CD4-positive, alpha-beta T cell treated with Interleukin-17A for 1 hour (primary cell): Measurements from ENCODE around the gene VANGL1.
A peak's percentile ranks its signal among the peaks of the same experiment; 100 is the strongest.

ENCODE experiments used
- DNase-seq: peaks from one replicate; pipeline ENCODE4 v3.0.0-alpha.2; 2020

VANGL1 gene

DNA sequence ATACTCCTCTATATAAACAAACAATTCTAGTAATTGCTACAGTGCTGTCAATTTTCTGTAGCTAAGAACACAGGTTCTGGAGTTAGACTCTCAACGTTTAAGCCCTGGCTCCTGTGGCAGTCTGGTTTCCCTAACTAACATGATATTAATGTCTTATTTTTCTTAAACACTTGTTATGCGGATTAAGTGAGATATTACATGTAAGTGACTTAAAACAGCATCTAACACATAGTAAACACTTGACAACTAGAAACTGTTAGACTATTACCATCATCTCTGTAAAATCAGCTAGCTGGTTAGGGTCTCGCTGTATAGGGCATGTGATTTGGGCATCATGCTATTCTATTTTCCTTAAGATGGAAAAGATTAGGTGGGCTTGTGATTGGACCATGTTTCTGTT, 2.3 kb downstream of the VANGL1 start:
- no peak for DNase-seq

DNA sequence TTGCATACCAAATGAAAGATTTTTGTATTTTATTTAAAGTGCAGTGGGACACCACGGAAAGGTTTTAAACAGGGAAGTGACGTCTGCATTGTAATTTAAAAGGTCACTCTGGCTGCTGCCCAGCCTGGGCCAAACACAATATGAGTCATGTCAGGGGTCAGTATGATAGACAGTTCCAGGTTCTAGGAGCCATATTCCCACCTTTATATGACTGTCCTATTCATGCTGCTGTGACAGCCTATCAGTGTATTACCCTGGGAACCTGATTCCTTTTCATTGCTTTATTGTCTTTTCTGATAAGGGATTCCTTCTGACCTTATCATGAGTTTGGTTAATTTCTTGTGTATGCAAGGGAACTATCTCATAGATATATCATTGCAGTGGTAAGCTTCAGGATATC, 5.3 kb downstream of the VANGL1 start:
- DNase-seq, result no peak

- DNase-seq, result peak; percentile 16
These were observed 5.7 kb downstream of the VANGL1 start for GRCh38 chr1:115647507-115647906.

- DNase-seq, result no peak
These were observed 6.3 kb downstream of the VANGL1 start for GRCh38 chr1:115647919-115648650.

DNA sequence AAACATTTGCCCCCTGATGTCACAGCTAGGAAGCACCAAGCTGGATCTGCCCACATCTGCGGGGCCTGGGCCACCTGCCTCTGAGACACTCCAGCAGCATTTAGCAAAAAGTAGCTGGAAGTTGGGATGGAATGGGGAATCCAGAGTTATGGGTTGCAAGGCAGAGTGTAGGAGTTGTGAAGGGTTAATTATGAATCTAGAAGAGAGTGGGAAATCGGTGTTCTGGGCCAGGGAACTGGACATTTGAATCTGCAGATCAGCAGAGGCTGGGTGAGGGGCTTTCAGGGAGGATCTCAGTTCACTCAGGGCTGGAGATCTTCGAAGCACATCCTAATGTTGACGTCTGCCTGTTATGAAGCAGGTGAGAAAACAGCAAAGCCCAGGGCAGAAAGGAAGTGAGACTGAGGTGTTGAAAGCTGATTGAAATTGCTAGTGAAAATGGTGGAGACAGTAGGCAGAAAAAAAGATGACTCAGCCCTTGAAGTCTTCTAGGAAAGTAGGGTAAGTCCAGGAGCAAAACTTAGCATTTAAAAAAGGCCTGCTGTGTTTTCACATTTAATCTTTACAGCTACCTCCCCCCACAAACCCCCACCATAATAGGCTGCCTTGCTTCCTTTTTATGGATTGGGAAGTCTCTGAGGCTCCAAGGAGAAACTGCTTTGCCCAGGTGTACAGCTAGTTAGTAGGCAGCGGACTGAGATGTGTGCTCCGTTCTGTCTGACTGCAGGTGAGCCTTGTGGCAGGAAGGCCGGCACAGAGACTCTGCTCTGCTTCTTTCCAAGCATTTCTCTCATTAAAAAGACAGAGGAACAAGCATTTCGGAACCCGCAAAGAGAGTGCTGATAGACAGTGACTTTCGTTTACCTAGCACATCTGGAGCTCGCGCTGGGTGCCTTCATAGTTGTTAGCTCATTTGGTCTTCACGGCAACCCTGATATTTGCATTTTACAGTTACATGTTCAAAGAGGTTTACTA, 7.2 kb downstream of the VANGL1 start:
- peak; percentile 26 for DNase-seq

DNA sequence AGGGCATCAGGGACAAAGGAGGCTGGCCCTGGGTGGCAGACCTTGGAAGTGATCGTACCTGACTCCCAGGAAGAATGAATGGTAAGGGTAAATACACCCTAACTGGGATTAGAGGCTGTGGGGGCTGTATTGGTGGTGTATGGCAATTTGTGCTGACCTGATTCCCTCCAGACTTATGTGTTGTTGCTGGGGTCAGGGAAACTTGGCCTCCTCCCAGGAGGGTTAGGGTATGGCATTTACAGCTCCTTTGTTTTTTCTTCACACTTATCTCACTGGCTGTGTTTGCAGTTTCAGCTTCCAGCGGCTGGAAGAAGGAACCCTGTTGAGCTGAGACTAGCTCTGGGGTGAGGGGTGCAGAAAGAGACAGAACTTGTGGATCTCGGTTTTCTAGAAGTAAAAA, 8.2 kb downstream of the VANGL1 start:
- no peak for DNase-seq

DNA sequence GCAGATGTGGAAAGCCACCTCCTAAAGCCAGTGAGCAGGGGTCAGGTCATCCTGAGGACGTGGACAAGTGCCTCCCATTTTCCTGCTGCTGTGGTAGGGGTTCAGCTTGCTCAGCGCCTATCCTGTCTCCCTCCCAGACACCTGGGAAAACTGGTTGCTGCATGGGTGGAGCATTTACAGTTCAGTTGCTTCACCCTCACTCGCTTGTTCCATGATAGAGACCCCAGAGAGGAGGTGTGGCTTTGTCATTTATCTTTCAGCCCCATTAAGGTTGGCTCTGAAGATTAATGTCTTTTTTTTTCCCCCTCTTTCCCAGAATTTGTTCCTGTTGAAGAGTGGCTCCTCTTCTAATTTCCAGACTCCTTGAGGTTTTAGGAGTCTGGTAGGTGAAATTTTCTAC, 9.2 kb downstream of the VANGL1 start:
- no peak for DNase-seq

DNA sequence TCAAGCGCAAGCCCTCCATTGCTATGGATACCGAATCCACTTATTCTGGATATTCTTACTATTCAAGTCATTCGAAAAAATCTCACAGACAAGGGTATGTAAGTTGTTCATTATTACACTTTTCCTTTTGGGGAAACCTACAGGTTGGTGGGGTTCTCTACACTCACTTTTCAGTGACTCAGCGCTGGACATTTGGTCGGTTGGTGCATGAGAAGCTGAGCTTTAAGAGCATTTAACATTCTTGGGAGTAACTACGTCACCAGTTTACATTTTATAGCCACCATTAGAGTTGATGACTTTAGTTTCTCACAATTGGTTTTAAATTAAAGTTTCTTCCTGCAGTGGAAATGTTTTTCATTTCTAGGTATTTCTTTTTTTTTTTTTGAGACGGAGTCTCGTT, 9.6 kb downstream of the VANGL1 start:
- no peak for DNase-seq

- DNase-seq, result no peak
These were observed 10.5 kb downstream of the VANGL1 start for GRCh38 chr1:115652236-115652788.

DNA sequence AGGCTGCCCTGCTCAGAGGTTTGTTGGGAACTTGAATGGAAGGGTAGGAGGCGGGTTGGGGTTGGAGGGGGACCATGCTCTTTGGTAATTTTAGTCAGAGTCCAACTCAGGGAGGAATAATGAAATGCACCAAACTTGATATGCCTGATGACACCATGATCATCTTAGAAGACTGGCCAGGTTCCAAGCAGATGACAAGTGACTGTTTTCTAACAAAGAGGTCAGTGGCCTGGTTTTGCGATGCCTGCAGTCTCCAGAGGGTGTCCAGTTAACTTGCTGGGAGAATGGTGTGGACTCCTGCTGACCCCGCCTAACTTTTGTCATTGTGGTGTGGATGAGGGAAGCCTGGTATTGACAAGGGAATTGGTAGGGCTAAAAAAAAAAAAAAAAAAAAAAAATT, 12.4 kb downstream of the VANGL1 start:
- DNase-seq, result no peak

DNA sequence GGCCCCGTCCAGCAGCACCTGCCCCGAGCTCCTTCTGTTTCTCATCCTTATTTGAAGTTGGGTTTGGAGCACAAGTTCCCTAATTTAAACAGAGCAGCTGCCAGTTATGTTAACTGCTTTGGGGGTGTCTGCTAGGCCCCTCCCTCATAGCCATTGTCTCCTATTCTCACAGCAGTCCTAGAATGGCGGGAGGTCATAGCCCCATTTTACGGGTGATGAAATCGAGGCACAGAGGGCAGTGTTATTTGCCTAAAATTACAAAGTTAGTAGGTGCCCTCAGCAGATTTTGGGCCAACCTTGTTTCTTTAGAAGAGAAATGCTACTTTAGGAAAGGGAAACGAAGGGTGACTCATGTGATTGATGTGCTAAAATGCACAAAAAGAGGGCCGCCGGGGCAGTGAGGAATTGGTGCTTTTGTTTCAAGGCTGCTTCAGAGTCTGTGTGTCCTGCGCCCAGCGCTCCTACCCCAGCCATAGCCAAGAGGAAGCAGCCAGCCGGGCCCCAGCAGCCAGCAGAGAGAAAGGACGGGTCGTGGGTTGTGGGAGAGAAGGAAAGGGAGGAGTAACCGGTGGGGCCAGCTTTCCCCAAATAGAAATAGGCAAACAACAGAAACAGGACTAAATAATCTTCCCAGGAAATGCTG, 13.0 kb downstream of the VANGL1 start:
- no peak for DNase-seq

- no peak for DNase-seq
These were observed 13.5 kb downstream of the VANGL1 start for GRCh38 chr1:115655306-115655663.

DNA sequence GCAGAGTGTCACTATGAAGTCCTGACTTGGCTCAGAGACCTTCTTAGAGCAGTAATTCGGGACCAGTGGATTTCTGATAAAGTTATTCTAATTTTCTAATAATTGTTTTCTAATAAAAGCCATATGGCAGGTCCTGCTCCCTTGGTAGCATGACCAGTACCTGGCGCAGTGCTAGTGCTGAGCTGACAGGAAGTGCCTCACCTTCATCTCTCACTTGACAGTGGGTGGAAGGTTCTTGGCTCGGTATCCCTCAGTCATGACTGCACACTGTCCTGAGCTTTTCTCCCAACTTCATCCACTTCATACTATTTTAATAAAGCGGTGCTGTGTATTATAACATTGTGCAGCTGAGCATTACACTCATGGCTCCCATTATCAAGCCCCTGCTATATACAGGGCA, 14.1 kb downstream of the VANGL1 start:
- no peak for DNase-seq

GRCh38 chr1:115656461-115657077, 14.8 kb downstream of the VANGL1 start:
- DNase-seq, result no peak

GRCh38 chr1:115658646-115659045, 16.9 kb downstream of the VANGL1 start:
- no peak for DNase-seq

DNA sequence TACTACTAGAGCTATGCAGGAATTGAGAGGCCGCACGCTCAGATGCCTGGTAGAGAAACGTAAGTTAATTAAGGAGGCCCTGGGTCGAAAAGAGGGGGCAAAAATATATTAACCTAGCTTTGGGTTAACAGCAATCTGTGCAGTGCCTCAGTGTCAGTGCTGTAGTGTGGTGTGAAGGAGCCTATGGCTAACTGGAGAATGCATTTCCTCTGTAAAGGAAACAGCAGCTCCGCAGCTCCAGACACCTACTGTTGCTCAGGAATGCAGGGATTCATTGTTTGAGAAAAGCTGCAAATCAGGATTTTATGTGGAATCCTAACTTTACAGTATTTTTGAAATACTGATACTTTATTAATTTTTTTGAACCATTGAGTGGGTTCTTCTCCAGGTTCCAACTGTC, 18.4 kb downstream of the VANGL1 start:
- DNase-seq, result no peak

- DNase-seq, result no peak
These were observed 19.4 kb downstream of the VANGL1 start for GRCh38 chr1:115661157-115661556.

DNA sequence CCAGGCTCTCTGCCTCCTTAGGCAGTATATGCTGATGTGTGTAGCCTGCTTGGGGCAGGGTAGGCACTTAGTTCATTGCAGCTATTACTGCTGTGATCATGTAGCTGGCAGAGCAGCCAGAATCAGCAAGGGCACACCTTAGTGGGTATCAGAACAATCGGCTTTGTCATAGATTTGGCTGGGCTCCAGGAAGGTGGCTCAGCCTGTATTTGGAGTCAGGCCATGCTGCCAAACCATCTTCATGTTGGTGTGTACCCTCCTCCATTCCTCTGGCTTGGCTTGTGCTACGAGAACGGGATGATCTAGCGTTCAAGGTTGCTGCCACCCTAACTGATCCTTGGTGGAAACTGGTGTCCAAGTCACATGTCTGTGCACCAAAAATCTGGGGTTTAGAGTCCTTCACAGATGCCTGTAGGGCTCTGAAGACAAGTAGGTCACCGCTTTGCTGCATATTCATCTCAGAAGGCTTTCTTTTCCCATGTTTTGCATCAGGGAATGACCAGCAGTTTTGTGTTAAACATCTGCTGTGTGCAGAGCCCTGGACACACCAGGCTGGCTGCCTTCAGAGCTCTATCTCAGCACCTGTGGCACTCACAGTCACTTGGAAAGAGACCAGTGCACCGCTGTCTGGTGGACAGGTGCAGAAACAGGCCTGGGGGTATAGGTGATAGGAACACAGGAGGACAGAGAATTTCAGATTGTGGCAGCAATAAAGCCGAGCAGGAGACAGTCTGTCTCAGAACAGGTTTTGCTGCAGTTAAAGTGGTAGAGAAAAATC, 23.7 kb downstream of the VANGL1 start:
- DNase-seq, result no peak

GRCh38 chr1:115666206-115666605, 24.4 kb downstream of the VANGL1 start:
- no peak for DNase-seq

DNA sequence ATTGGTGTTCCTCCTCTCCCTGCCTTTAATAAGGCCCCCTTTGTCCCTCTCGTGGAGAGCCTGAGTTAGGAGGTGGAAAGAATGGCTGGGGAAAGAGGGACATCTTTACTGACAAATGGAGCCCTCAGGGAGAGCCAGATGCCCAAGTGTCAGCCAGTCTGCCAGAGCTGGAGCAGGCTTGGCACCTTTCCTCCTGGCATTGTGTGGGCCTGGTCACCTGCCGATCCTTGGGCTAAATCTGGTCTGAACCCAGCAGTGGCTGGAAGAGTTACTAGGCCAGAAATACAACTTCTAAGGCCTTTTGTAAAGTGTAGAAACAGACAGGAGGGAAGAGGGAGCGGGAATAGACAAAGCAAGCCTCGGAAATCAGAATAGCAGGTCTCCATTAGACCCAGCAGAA, 24.9 kb downstream of the VANGL1 start:
- DNase-seq, result no peak

DNA sequence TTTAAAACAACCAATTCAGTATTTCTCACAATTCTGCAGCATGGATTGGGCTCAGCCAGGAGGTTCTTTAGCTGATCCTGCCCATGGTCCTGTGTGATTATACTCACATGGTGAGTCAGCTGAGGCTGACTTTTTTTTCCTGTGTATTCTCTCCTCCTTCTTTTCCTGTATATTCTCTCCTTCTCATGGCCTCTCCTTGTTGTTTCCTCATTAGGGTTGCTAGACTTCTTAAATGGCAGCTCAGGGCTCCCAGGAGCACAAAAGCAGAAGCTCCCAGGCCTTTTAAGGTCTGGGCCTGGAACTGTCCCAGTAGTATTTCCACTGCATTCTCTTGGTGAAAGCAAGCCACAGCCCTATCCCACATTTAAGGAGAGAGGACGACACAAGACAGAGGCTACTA, 26.8 kb downstream of the VANGL1 start:
- no peak for DNase-seq

DNA sequence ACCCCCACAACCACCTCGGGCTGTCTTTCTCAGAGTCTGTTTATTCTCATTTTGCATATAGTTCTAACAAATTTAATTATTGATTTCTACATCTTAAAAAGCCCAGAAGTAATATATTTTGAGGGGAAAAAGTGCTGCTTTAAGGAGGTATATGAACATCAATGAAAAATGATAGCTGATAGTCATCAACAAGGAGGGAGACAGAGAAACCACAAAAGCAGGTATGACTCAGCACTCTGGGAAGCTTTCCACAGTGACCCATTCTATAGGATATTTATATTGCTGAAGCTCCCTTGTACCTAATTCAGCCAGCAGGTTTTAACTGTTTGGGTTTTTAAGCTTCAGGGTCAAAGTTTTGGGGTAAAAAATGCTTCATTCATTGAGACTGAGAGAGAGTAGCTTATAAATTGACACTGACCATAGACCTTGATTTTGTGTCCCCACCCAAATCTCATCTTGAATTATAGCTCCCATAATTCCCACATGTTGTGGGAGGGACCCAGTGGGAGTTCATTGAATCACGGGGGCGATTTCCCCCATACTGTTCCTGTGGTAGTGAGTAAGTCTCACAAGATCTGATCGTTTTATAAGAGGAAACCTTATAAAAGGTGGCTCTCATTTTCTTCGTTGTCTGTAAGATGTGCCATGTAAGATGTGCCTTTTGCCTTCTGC, 27.4 kb downstream of the VANGL1 start:
- no peak for DNase-seq
